Dermis microvascular lymphatic vessel endothelial cell (primary cell): ENCODE measurements around the gene TPPP2. TPM values are rescaled to one million over a fixed set of nuclear protein-coding genes. Genes with fewer than 3 reads are reported as not detected.
"Not testable (repeated sequence)": the region's sequence is repeated elsewhere in the genome, so short reads cannot be mapped to it uniquely, and the experiment has no call there.

Source experiments
- DNase-seq, 2 donors: peaks; one replicate each; pipeline versions ENCODE4 v3.0.0 to v3.0.0-alpha.2; 2010; ENCODE audit warnings: low read depth in 2 of 2
- total RNA-seq: library from RNA; depleted of rRNA; stranded (reverse); fragments of >200 nt; gene quantifications from 2 replicates; pipeline ENCODE4 v1.2.1, GENCODE V29; 2014

The TPPP2 gene
- total RNA-seq, result not detected in 2 replicates

DNA sequence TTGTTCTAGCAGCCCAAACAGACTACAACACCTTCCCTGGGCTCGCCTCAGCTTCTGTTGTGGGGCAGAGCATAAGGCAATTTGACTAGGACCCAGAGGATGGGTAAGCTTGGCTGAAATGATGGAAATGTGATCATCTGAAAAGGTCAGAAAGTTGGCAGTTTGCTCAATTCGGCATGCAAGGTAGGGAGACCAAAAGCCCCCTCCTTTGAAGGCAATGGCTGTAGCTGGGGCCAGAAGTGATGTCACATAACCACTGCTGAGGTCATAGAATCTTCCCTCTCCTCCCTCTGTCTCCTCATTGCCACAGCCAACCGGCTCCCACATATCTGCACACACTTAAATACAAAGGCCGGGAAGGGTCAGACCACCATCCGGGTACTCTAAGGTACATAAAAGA is at the start of gene TPPP2:
Gene TPPP2, plus strand, starts transcription at position 301 of the 400 bp plus-strand sequence. CDS start 365 bp downstream, outside the sequence.
- DNase-seq, result no peak

- no peak for DNase-seq
These were observed 49.1 kb upstream of the TPPP2 start for GRCh38 chr14:20980906-20981305.

GRCh38 chr14:20982646-20983369 is 47.2 kb upstream of the TPPP2 start:
- DNase-seq, result no peak

GRCh38 chr14:20985650-20986049 is 44.4 kb upstream of the TPPP2 start:
- DNase-seq, result not testable (repeated sequence)

DNA sequence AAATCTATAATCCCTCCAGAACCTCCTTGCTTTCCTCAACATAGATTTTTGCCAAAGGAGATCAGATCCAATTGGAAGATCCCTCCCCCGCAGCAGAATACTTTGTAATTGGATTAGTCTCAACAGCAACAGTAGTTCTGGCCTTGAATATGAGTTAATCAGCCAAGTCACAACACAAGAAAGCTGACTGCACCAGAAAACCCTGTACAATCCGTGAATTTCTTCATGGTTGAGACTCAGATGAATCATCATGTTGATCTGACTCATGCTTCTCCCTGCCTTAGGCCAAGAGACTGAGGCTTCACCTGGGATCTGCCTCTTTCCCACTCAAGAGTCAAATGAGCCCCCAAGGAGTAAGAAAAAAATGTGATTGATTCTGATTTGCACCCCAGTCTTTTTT is 43.2 kb upstream of the TPPP2 start:
- DNase-seq, result peak in 1 of 2 donors; percentile 71

DNA sequence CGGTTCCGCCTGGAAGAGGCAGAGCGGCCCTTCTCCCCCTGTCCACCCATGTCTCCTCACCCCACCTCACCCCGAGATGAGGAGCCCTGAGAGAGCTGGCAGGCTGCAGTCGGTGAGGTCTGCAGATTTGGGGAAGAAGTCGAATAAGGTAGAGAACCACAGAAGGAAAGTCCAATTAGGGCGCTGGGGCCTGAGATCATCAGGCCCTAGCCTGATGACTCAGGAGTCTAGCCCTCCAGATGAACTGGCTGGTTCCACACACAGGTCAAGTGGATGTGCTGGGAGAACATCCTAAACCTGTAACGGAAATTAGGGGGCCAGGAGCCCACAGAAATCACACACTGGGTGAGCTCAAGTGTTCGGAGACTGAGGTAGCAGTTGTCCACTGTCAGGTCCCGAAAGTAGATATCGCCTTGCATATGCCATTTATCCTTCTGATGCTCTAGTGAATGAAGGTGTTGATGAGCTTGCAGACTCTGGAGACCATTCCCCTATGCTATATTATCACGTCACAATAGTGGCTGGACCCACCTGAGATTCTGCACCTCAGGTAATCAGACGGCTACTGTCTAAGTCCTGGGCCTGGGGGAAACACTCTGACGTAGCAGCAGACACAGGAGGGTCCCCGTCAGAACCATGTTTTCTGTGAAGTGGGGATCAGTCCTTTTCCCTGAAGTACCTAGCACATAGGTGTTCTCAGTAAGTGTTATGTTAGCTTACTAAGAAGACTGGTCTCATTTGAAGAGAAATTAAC is 41.1 kb upstream of the TPPP2 start:
- DNase-seq, result no peak

GRCh38 chr14:20989471-20989786 is 40.6 kb upstream of the TPPP2 start:
- DNase-seq, result no peak

- peak; percentile 46 to 90 for DNase-seq
These were observed 40.0 kb upstream of the TPPP2 start, which contains the start of gene METTL17 for GRCh38 chr14:20989787-20990600. Gene METTL17, plus strand, starts transcription at chr14:20989980. Its CDS starts 23 bp downstream, at chr14:20990003.

- no peak for DNase-seq
These were observed 33.5 kb upstream of the TPPP2 start for GRCh38 chr14:20996521-20996920.

DNA sequence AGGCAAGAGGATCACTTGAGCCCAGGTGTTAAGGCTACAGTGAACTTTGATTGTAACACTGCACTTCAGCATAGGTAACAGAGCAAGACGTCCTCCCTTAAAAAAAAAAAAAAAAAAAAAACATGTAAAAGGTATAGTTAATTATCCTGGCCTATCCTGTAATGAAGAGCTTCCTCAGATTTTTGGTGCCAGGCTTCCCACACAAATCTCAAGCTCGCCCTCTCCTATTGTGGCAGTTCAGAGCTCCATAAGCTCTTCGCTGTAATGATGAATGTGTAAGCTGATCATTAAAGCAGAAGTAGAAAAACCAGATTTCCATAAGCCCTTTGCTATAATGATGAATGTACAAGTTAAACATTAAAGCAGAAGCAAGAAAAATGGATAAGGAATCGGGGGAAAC is 32.9 kb upstream of the TPPP2 start:
- no peak for DNase-seq

DNA sequence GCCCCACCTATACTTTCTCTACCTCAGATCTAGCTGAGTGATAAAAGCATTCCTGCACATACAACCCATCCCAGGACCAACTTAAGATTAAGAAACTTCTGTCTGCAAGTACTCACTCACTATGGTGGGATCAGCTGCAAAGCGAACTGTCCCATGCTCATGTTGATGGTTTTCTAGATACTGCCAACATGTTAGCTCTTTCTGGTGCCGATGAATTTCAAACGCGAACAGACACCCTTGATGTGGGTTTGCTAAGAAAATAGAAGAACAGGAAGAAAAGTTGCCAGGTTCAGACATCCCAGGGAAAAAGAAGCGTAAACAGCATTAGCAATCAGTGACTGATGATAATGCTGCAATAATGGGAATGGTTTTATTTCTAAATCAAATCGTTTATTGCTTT is 32.5 kb upstream of the TPPP2 start:
- no peak for DNase-seq

DNA sequence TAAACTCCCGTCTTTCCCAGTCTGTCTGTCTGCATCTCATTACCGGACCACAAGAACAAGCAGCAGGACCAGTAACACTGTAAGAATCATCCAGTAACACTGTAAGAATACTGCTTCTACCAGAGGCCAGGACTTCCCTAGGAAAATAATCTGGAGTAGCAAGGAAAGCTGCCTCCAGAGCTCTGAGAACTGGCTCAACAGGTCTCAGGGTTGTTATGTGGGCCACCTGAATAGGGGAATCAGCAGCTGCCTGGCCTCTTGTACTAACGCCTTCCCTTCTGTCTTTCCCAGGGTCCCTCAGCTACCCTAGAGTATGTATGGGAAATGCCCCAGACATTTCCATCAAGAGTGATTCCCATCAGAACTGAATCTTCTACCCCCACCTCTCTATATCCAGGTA is 31.9 kb upstream of the TPPP2 start:
- DNase-seq, result no peak

GRCh38 chr14:20998674-20999366 is 31.2 kb upstream of the TPPP2 start, which contains the start of gene SLC39A2:
Gene SLC39A2, plus strand, starts transcription at chr14:20999293. Its CDS starts 154 bp downstream, at chr14:20999447.
- no peak for DNase-seq

- no peak for DNase-seq
These were observed 30.4 kb upstream of the TPPP2 start for GRCh38 chr14:20999591-20999990.

- no peak for DNase-seq
These were observed 28.8 kb upstream of the TPPP2 start for GRCh38 chr14:21001218-21001617.

DNA sequence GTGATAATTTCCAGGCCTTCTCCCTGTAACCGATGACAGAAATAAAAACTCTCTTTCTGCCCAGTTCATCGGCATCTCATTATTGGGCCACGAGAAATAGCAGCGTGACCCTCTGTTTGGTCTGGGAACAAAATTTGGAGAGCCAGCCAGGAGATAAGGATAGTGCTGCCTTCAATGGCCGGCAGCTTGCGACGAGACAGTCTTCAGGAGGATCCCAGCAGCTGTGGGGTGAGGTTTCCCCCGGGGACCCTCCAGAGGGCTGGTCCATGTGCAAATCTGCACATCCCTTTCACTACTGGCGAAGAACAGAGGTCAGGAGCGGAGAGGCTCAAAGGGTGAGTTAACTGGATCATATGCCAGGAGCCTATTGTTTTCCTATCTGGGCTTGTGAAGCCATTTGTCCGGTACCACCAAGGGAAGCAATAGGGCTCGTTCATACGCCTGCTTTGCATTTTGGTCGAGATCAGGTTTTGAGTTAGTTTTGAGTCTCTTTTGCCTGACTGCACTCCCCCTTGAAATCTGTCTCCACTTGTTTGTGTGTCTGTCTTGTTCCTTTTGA is 26.1 kb upstream of the TPPP2 start:
- no peak for DNase-seq

DNA sequence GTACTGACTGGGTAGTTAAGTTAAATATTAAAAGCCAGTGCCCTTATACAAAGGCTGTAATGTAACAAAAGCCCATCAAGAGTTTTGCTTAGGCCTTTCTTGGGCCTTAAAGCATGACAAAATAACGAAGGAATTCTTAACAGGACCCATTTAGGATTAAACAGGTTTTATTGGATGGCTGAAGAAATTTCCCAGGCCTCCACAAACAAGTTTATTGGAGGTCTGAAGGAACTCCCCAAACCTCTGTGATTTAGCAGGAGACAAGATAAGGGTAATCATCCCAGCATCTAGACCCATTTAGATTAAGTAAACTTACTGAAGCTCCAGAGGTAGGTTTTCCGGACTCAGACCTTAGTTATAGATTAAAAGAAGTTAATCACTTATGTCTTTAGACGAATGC is 20.3 kb upstream of the TPPP2 start:
- not testable (repeated sequence) for DNase-seq

DNA sequence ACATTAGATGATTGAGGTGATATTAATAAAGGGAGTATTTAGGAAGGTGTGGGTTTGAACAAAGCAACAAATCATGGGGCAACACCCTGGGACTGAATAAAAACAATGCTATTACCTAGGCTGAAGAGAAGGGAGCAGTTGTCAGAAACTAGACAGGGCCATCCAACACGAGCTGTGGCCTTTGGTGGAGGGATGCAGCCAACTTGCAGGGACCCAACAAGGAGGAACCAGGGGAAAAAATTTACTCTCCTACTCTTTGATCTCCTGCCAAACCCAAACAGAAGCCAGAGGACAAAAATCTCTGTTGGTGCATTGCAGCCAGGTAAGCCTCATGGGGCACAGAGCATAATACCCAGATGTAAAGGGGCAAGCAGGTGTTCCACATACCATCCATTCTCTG is 18.9 kb upstream of the TPPP2 start:
- no peak for DNase-seq

DNA sequence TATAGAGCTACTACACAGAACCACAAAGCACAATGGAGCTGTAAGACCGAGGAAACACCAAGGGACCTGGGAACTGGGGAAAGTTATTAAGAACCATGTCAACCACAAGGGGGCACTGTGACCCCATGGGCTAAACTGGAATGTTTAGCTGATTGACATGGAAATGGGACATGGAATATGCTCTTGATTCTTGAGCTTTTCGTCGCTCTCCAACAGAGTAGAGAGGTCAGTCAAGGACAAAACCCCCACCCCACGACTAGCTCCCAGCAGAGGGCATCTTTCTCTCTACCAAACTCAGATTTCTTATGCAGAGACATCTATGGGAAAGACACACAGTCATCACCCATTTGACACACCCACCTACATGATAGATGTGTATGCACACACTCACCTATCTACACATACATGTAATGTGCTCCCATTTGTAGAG is 15.2 kb upstream of the TPPP2 start:
- peak; percentile 76 to 86 for DNase-seq

GRCh38 chr14:21015312-21015711 is 14.7 kb upstream of the TPPP2 start:
- no peak for DNase-seq
